ENCODE measurements around the gene DDC. TPM values are rescaled to one million over a fixed set of nuclear protein-coding genes. Genes with fewer than 3 reads are reported as not detected.

The DDC gene
- total RNA-seq, 4 donors from 2014 or later, result 0.24 to 1.3 TPM; not detected in 2

DNA sequence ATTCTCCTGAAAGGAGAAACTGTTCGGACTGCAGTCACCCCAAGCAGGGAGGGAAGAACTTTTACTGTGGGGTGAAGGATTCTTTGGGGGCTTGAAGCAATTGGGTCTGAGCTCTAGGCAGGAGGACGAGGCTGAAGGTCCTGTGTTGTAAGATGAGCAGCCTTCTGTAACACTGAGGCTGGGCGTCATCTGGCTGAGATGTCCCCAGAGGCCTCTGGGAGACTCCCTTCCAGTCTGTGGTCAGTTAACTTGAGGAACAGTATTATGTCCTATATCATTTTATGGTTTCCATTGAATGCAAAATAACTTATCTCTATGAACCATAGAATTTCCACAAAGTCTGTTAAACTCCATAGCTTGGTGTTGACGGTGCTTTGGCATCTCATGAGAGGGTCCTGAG lies 141.3 kb downstream of the DDC start:
- no peaks in the 10 kb centered on the region for H3K36me3 ChIP-seq
- H3K27me3 ChIP-seq, result no peaks in the 10 kb centered on the region
- ATAC-seq (no peak), DNase-seq (no peak)
- no peak overlapping the region for H3K27ac ChIP-seq
- no peaks in the 10 kb centered on the region for H3K4me1 ChIP-seq
- no peak overlapping the region for H3K4me3 ChIP-seq
- no peaks in the 10 kb centered on the region for H3K9me3 ChIP-seq
- in situ Hi-C loops (cut with MboI; ENCODE audit: low sequenced_read_pairs in 4 of 4), result loop anchor here in 1 of 4 donors (25.0 kb wide), 1 partner anchor 212 kb away; no protein-coding TSS in a partner anchor
- intact Hi-C loops (cut with DNase I; ENCODE audit: low total_unique reads), result no loop called here
- TF ChIP-seq POLR2A (IDR thresholded peaks at IDR 0.05), result no peak
- TF ChIP-seq, protein P1, sequence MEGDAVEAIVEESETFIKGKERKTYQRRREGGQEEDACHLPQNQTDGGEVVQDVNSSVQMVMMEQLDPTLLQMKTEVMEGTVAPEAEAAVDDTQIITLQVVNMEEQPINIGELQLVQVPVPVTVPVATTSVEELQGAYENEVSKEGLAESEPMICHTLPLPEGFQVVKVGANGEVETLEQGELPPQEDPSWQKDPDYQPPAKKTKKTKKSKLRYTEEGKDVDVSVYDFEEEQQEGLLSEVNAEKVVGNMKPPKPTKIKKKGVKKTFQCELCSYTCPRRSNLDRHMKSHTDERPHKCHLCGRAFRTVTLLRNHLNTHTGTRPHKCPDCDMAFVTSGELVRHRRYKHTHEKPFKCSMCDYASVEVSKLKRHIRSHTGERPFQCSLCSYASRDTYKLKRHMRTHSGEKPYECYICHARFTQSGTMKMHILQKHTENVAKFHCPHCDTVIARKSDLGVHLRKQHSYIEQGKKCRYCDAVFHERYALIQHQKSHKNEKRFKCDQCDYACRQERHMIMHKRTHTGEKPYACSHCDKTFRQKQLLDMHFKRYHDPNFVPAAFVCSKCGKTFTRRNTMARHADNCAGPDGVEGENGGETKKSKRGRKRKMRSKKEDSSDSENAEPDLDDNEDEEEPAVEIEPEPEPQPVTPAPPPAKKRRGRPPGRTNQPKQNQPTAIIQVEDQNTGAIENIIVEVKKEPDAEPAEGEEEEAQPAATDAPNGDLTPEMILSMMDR (IDR thresholded peaks at IDR 0.05 in 4 of 5, conservative IDR thresholded peaks at IDR 0.05 in 1 of 5), result no peak

DNA sequence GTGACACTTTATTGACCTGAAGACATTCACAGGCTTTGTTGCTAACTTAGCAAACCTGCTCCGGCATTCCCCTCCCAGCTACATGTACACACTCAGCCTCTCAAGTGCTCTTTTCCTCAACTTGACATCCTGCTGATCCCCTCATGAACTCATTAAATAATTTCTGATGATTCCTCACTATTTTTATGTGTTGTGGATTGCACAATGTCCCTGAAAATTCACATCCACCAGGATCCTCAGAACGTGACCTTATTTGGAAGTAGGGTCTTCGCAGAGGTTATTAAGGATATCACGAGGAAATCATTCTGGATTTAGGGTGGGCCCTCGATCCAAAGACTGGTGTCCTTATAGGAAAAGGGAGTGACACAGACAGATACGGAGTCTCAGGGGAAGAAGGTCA lies 142.3 kb downstream of the DDC start:
- in situ Hi-C loops (cut with MboI; ENCODE audit: low sequenced_read_pairs in 4 of 4) (loop anchor here in 1 of 4 donors (25.0 kb wide), 1 partner anchor 211 kb away; no protein-coding TSS in a partner anchor), intact Hi-C loops (cut with DNase I; ENCODE audit: low total_unique reads) (no loop called here)
- Histone ChIP-seq H3K9me3 (no peaks in the 10 kb centered on the region), H3K27ac (no peak overlapping the region), H3K4me1 (no peaks in the 10 kb centered on the region), H3K36me3 (no peaks in the 10 kb centered on the region), H3K4me3 (no peak overlapping the region), H3K27me3 (no peaks in the 10 kb centered on the region)
- no peak for DNase-seq
- ATAC-seq, result no peak
- no peak for TF ChIP-seq POLR2A (IDR thresholded peaks at IDR 0.05)
- TF ChIP-seq, protein P1 (IDR thresholded peaks at IDR 0.05 in 4 of 5, conservative IDR thresholded peaks at IDR 0.05 in 1 of 5), result no peak

DNA sequence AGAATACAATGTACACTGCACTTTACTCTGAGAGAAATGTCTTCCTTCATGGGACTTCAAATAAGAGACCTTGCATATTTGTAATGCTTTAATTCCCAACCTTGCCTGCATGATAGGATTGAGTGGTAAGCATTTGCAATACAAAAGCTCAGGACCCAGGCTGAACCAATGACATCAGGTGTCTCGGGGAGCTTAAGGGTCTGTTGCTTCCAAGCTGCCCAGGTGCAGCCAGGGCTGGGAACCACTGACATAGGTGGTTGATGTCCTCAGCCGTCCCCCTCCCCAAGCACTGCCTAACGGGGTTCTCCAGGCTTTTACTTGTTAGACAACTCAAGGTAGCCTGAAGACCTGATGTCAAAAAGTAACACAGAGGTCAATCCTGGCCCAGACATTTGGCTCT lies 144.2 kb downstream of the DDC start:
- no peak for DNase-seq
- Histone ChIP-seq H3K4me3 (no peak overlapping the region), H3K27ac (no peak overlapping the region), H3K27me3 (no peaks in the 10 kb centered on the region), H3K36me3 (no peaks in the 10 kb centered on the region), H3K4me1 (no peaks in the 10 kb centered on the region), H3K9me3 (no peaks in the 10 kb centered on the region)
- in situ Hi-C loops (cut with MboI; ENCODE audit: low sequenced_read_pairs in 4 of 4) (loop anchor here in 1 of 4 donors (25.0 kb wide), 1 partner anchor 209 kb away; no protein-coding TSS in a partner anchor), intact Hi-C loops (cut with DNase I; ENCODE audit: low total_unique reads) (no loop called here)
- no peak for TF ChIP-seq POLR2A (IDR thresholded peaks at IDR 0.05)
- TF ChIP-seq, protein P1 (IDR thresholded peaks at IDR 0.05 in 4 of 5, conservative IDR thresholded peaks at IDR 0.05 in 1 of 5), result no peak
- ATAC-seq, result no peak

DNA sequence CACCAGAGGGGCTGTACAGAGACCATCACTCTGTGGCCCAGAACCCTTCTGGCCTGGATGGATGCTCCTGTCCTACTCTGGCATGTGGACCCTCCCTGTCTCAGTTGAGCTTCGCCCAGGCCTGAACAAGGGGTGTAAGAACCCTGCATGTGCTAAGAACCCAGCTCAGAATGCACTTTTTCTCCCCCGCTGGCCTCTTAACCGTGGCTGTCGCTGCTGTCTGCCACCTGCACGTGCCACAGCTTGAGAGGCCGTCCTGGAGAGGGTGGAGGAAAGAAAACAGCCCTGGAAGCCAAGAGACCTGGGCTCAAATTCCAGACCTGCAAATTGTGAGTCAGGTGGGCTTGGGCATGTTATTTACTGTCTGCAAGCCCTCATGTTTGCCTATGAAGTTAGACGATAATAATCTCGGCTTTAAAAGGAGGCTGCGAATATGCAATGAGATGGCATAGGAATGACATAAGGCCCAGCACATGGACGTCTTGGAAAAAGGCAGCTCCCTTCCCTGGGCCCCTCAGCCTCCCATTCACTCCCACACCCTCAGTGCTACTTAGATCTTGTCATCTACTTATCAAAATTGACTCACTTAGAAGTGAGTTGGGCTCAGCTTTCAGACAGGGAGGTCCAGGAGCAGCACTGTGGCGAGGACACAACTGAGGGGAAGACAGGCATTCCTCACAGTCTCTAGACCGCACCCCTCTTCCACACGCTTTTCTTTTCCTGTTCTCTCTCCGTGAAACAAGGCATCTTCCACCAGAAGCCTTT lies 146.5 kb downstream of the DDC start:
- in situ Hi-C loops (cut with MboI; ENCODE audit: low sequenced_read_pairs in 4 of 4), result loop anchor here in 2 of 4 donors (10.0 to 25.0 kb wide), 2 partner anchors 206 to 214 kb away; no protein-coding TSS in a partner anchor
- no peak for ATAC-seq
- no peaks in the 10 kb centered on the region for H3K4me1 ChIP-seq

More for the DNA sequence above, 146.5 kb downstream of the DDC start:
- no peak for DNase-seq
- Histone ChIP-seq H3K9me3 (no peaks in the 10 kb centered on the region), H3K4me3 (no peak overlapping the region), H3K27me3 (no peaks in the 10 kb centered on the region), H3K27ac (no peak overlapping the region), H3K36me3 (no peaks in the 10 kb centered on the region)
- TF ChIP-seq, protein P1 (IDR thresholded peaks at IDR 0.05 in 4 of 5, conservative IDR thresholded peaks at IDR 0.05 in 1 of 5), result no peak
- no peak for TF ChIP-seq POLR2A (IDR thresholded peaks at IDR 0.05)
- intact Hi-C loops (cut with DNase I; ENCODE audit: low total_unique reads), result loop anchor here (10.0 kb wide), 1 partner anchor 214 kb away; no protein-coding TSS in a partner anchor
